SW480 (cell line): ENCODE results near the gene ITGB2.

Experiments
- DNase-seq: peaks from one replicate; pipeline ENCODE4 v3.0.0-alpha.2; 2016; ENCODE audit warnings: low spot score

The ITGB2 gene

GRCh38 chr21:44955141-44955797, 34.6 kb upstream of the ITGB2 start:
- DNase-seq: no peak

- no peak for DNase-seq
Measured at GRCh38 chr21:44954281-44954771, 33.6 kb upstream of the ITGB2 start.

- DNase-seq: no peak
Measured at GRCh38 chr21:44953628-44954021, 32.9 kb upstream of the ITGB2 start.

GRCh38 chr21:44952929-44953627, 32.4 kb upstream of the ITGB2 start:
- DNase-seq: no peak

GRCh38 chr21:44952116-44952928, 31.6 kb upstream of the ITGB2 start:
- DNase-seq: no peak

GRCh38 chr21:44951186-44951915, 30.7 kb upstream of the ITGB2 start:
- DNase-seq: no peak

GRCh38 chr21:44950351-44950750, 29.7 kb upstream of the ITGB2 start:
- DNase-seq: no peak

GRCh38 chr21:44949779-44950198, 29.1 kb upstream of the ITGB2 start:
- peak; percentile 67 for DNase-seq

GRCh38 chr21:44949161-44949778, 28.6 kb upstream of the ITGB2 start:
- DNase-seq: no peak

GRCh38 chr21:44948426-44949120, 27.9 kb upstream of the ITGB2 start:
- no peak for DNase-seq

- DNase-seq: no peak
Measured at GRCh38 chr21:44947930-44948331, 27.2 kb upstream of the ITGB2 start.

GRCh38 chr21:44947111-44947929, 26.6 kb upstream of the ITGB2 start:
- no peak for DNase-seq

GRCh38 chr21:44946254-44947041, 25.7 kb upstream of the ITGB2 start:
- no peak for DNase-seq

- DNase-seq: no peak
Measured at GRCh38 chr21:44944596-44944995, 23.9 kb upstream of the ITGB2 start.

GRCh38 chr21:44943686-44944550, 23.2 kb upstream of the ITGB2 start:
- DNase-seq: no peak

- no peak for DNase-seq
Measured at GRCh38 chr21:44943005-44943685, 22.4 kb upstream of the ITGB2 start.

GRCh38 chr21:44942566-44942965, 21.9 kb upstream of the ITGB2 start:
- DNase-seq: no peak

- DNase-seq: no peak
Measured at GRCh38 chr21:44941567-44941966, 20.9 kb upstream of the ITGB2 start.
